Lower lobe of right lung (tissue), 2 donors: Measurements from ENCODE around the gene ENPP1. TPM values are rescaled to one million over a fixed set of nuclear protein-coding genes. Genes with fewer than 3 reads are reported as not detected.

Source experiments
- ATAC-seq, 2 donors: fragments of 200-7000 bp; cut with Tn5 transposase; one replicate each; pipeline ENCODE4 v1.9.1; 2020 to 2022; ENCODE audit warnings: mild to moderate bottlenecking in 2 of 2, moderate library complexity in 2 of 2
- DNase-seq: peaks from one replicate; pipeline ENCODE4 v3.0.0-alpha.2; 2020
- H3K27ac ChIP-seq: fragments of 200-600 bp; one replicate; pipeline ENCODE4 v1.8.0; 2022
- H3K27me3 ChIP-seq: fragments of 200-600 bp; one replicate; pipeline ENCODE4 v1.8.0; 2022; ENCODE audit warnings: low read depth
- H3K36me3 ChIP-seq: fragments of 200-600 bp; one replicate; pipeline ENCODE4 v1.8.0; 2022; ENCODE audit warnings: mild to moderate bottlenecking
- H3K4me1 ChIP-seq: fragments of 200-600 bp; one replicate; pipeline ENCODE4 v1.8.0; 2022
- H3K4me3 ChIP-seq: fragments of 200-600 bp; one replicate; pipeline ENCODE4 v1.8.0; 2022; ENCODE audit warnings: mild to moderate bottlenecking
- H3K9me3 ChIP-seq: fragments of 200-600 bp; one replicate; pipeline ENCODE4 v1.8.0; 2022
- CTCF ChIP-seq: fragments of 200-600 bp; IDR thresholded peaks from one replicate; pipeline ENCODE4 v1.8.0; 2022; ENCODE audit warnings: antibody characterized with exemption, mild to moderate bottlenecking
- intact Hi-C: fragments of 100-400 bp; cut with DNase I; formaldehyde crosslinking; loops from one replicate; pipeline ENCODE4 v1.11.0; 2022
- total RNA-seq: library from RNA; stranded (reverse); fragmentation: NEBNext Ultra II Directional; extraction: Animal tissue kit (Norgen Biotek cat#: 25700); gene quantifications from one replicate; pipeline ENCODE4 v1.2.1, GENCODE V29; 2021
- donor health status: DM: no; HTN: yes; CAD: no; lungs with severe emphysema.

The ENPP1 gene
- total RNA-seq, 1 donor from 2014 or later, result 3.3 TPM

GRCh38 chr6:131782764-131783163, 25.1 kb upstream of the ENPP1 start:
- no peak for TF ChIP-seq CTCF
- intact Hi-C loops, result no loop called here
- ATAC-seq (no peak), DNase-seq (no peak)
- no peak overlapping the region for H3K4me3 ChIP-seq
- H3K27me3 ChIP-seq, result no peaks in the 10 kb centered on the region
- H3K27ac ChIP-seq, result no peak overlapping the region
- no peaks in the 10 kb centered on the region for H3K4me1 ChIP-seq
- H3K36me3 ChIP-seq, result no peaks in the 10 kb centered on the region
- H3K9me3 ChIP-seq, result no peaks in the 10 kb centered on the region

GRCh38 chr6:131784561-131784960, 23.3 kb upstream of the ENPP1 start:
- DNase-seq, result no peak
- no peak overlapping the region for H3K27ac ChIP-seq
- ATAC-seq, result no peak
- no peaks in the 10 kb centered on the region for H3K27me3 ChIP-seq
- H3K4me3 ChIP-seq, result no peak overlapping the region
- no peak for TF ChIP-seq CTCF
- no peaks in the 10 kb centered on the region for H3K9me3 ChIP-seq
- intact Hi-C loops, result no loop called here
- no peaks in the 10 kb centered on the region for H3K36me3 ChIP-seq
- peaks cover 5% of the 10 kb centered on the region for H3K4me1 ChIP-seq

- DNase-seq (no peak), ATAC-seq (no peak)
- intact Hi-C loops, result no loop called here
- Histone ChIP-seq H3K9me3 (no peaks in the 10 kb centered on the region), H3K4me3 (no peak overlapping the region), H3K4me1 (peaks cover 5% of the 10 kb centered on the region), H3K27ac (no peak overlapping the region), H3K36me3 (no peaks in the 10 kb centered on the region), H3K27me3 (no peaks in the 10 kb centered on the region)
- no peak for TF ChIP-seq CTCF
Measured at GRCh38 chr6:131787079-131787478, 20.7 kb upstream of the ENPP1 start.

- TF ChIP-seq CTCF, result no peak
- Histone ChIP-seq H3K9me3 (no peaks in the 10 kb centered on the region), H3K4me1 (peaks cover 5% of the 10 kb centered on the region), H3K4me3 (no peak overlapping the region), H3K27me3 (no peaks in the 10 kb centered on the region), H3K27ac (no peak overlapping the region), H3K36me3 (no peaks in the 10 kb centered on the region)
- ATAC-seq, result no peak
- intact Hi-C loops, result no loop called here
- no peak for DNase-seq
Measured at GRCh38 chr6:131787766-131788712, 19.8 kb upstream of the ENPP1 start.

GRCh38 chr6:131789219-131789618, 18.6 kb upstream of the ENPP1 start:
- intact Hi-C loops, result no loop called here
- DNase-seq (no peak), ATAC-seq (no peak)
- Histone ChIP-seq H3K27ac (no peak overlapping the region), H3K9me3 (no peaks in the 10 kb centered on the region), H3K27me3 (no peaks in the 10 kb centered on the region), H3K4me3 (no peak overlapping the region), H3K4me1 (peaks cover 5% of the 10 kb centered on the region), H3K36me3 (no peaks in the 10 kb centered on the region)
- TF ChIP-seq CTCF, result no peak
